HUES48 (cell line): Measurements from ENCODE around the gene ZNF268.

Experiments
- H3K27ac ChIP-seq: one replicate; pipeline ENCODE4 v1.7.0; 2013; ENCODE audit warnings: low read depth, low read length, inconsistent platforms
- H3K27me3 ChIP-seq: 2 replicates; pipeline ENCODE4 v1.6.1; 2013; ENCODE audit warnings: mild to moderate bottlenecking, low read length; ENCODE audit not compliant: control insufficient read depth, insufficient read depth
- H3K36me3 ChIP-seq: 2 replicates; pipeline ENCODE4 v1.6.1; 2013; ENCODE audit warnings: low read length; ENCODE audit not compliant: control insufficient read depth, insufficient read depth
- H3K4me1 ChIP-seq: 2 replicates; pipeline ENCODE4 v1.6.1; 2013; ENCODE audit warnings: mild to moderate bottlenecking, low read length; ENCODE audit not compliant: control insufficient read depth, insufficient read depth
- H3K4me3 ChIP-seq: 2 replicates; pipeline ENCODE4 v1.5.1; 2013; ENCODE audit warnings: mild to moderate bottlenecking, low read depth, low read length
- H3K9ac ChIP-seq: 2 replicates; pipeline ENCODE4 v1.6.1; 2013; ENCODE audit warnings: mild to moderate bottlenecking, low read depth, low read length, moderate library complexity
- H3K9me3 ChIP-seq: 2 replicates; pipeline ENCODE4 v1.6.1; 2013; ENCODE audit warnings: low read length; ENCODE audit not compliant: control insufficient read depth, insufficient read depth

ZNF268 gene

DNA sequence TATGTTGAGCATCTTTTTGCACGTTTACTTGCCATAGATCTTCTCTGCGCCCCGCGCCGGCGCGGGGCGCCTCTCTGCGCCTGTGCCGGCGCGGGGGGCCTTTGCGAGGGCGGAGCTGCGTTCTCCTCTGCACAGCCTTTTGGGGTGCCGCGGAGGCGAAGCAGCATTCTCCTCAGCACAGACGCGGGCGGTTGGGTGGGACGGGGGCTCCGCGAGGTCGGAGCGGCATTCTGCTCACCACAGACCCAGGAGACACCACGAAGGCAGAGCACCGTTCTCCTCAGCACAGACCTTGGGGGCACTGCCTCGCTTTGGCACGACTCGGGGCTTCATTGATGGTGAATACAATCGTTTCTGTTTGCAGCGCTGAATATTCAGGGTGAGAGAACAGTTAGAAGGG lies 82.9 kb downstream of the ZNF268 start:
- Histone ChIP-seq H3K9ac (no peak overlapping the region), H3K36me3 (no peaks in the 10 kb centered on the region)

More for the DNA sequence above, 82.9 kb downstream of the ZNF268 start:
- H3K27ac ChIP-seq: no peak overlapping the region
- no peaks in the 10 kb centered on the region for H3K27me3 ChIP-seq
- no peaks in the 10 kb centered on the region for H3K4me1 ChIP-seq
- H3K9me3 ChIP-seq: 0 out of 2 replicates have a peak, but pooled peaks cover 4% of the 10 kb centered on the region
- no peak overlapping the region for H3K4me3 ChIP-seq
